Ovary (tissue), 3 donors: ENCODE measurements around the gene ACVR1C.
"Not testable (repeated sequence)": the region's sequence is repeated elsewhere in the genome, so short reads cannot be mapped to it uniquely, and the experiment has no call there.

Experiments
- CTCF ChIP-seq, 3 donors: fragments of 450-650 bp in 2 of 3; fragments of 200-600 bp in 1 of 3; IDR thresholded peaks; one replicate each; pipeline versions ENCODE4 v1.5.1 to v1.8.0; 2016 to 2022; ENCODE audit warnings: antibody characterized with exemption in 3 of 3, mild to moderate bottlenecking in 1 of 3
- EP300 ChIP-seq: sonication (generic); formaldehyde crosslinking; IDR thresholded peaks from one replicate; pipeline ENCODE4 v1.6.1; 2017; ENCODE audit warnings: antibody characterized with exemption
- POLR2A ChIP-seq: fragments of 450-650 bp; IDR thresholded peaks from one replicate; pipeline ENCODE4 v1.6.1; 2017; ENCODE audit warnings: antibody characterized with exemption, mild to moderate bottlenecking, moderate library complexity
- donor health status: DM: no; HTN: no; CAD: no.

DNA sequence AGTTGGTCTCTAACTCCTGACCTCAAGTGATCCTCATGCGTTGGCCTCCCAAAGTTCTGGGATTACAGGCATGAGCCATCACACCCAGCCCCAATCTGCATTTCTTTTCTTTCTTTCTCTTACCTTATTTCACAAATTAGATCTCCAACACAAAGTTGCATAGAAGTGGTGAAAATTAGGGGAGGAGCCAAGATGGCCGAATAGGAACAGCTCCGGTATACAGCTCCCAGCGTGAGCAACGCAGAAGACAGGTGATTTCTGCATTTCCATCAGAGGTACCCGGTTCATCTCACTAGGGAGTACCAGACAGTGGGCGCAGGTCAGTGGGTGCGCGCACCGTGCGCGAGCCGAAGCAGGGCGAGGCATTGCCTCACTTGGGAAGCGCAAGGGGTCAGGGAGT, 113.7 kb downstream of the ACVR1C start:
- TF ChIP-seq CTCF (IDR thresholded peaks at IDR 0.05); POLR2A; EP300: not testable (repeated sequence)
